DMS 273 (cell line): Measurements from ENCODE around the gene CDON.

Experiments used
- DNase-seq: peaks from one replicate; lab custom pipeline; 2025; ENCODE audit not compliant: unreplicated experiment; lab: John Stamatoyannopoulos, UW

Gene CDON

DNA sequence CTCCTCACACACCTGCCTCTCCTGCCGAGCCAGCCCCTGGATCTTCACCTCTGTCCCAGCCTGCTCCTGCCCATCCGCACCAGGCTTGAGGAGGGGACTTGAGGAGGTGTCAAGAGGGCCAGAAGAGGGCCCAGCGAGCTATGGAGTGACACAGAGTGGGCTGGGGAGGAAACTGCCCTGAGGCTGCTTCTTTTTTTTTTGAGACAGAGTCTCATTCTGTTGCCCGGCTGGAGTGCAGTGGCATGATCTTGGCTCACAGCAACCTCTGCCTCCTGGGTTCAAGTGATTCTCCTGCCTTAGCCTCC, 21.9 kb upstream of the CDON start:
- no peak for DNase-seq

DNA sequence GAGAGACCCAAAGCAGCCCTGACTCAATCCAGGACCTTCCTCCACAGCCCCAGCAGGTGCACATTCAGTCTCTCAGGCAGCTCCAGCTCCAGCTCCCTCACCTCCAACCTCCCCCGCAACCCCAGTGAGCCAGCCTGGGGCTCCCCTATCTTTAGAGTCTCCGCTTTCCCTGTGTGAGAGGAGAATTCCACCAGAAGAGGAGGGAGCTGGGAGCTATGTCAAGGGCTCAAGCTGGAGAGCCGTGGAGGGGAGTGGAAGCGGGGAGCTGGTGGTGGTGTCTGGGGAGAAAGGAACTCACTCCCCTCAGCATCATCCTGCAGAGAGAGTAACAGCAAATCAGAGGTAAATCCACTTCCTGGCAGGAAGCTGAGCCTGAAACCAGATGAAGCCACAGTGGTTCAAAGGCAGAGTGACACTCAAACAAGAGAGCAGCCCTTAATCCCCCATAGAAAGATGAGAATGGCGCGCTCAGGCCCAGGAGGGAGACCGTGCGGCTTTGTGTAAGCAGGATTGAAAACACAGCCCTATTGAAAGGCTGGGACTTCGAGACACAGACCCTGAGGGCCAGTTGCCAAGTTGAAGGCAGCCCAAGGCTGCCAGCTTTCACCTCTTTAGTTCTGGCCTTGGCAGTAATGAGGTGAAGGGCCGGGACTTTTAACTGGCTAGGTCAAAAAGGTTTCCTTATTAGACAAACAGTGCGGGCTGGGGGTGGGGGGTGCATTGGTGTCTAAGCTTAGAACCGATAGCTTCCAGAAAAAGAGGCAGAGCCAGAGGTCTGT, 21.4 kb upstream of the CDON start:
- DNase-seq: no peak

DNA sequence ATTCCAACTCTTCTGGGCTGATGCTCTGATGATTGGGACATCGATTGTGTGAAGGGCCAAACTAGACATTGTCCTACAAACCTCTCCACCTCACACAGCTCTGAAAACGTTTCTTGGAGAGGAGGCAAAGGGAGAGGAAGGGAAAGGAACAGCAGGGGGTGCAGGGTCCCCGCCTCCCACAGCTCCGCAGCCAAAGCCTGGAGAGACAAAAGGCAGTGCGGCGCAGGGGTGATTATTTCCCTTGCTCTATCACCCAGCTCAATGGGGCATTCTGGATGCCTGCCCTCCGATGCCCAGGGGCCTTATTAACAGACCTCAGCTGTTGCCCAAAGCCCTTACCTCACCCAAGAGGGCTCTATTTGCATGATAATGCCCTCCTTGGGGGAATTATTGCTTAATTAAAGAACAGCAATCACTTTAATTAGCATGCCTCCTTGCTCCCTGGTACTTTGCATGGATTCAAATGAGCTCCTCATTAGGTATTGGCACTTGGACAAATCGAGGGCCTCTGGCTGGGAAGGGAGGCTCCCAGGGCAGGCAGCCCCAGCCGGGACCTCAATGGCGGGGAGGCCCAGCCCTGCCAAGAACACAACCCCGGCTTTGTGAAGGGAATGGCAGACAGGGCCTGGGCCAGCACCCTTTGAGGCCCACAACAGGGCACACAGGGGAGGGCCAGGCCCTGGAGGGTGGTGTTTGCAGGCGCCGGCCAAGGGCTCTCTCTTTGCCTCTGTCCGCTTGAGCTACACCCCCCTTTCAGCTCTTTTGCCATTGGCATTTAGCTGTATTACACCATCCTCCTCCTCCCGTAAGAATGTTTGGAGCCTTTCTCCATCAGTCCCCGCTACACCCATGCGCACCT, 19.8 kb upstream of the CDON start:
- DNase-seq: no peak

DNA sequence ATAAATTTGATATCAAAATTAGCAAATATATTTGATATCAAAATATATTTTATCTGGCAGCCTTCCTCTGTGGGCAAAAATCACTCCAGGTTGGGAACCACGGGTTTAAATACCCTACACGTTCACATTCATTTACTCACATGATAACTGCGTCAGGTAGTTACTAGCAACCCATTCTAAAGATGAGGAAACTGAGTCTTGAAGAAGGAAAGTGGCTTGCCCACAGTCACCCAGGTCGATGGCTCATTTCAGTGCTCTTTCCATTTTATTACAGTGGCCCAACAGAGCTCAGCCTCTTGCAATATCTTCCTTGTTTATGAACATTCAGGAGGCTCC, 19.2 kb upstream of the CDON start:
- no peak for DNase-seq

DNA sequence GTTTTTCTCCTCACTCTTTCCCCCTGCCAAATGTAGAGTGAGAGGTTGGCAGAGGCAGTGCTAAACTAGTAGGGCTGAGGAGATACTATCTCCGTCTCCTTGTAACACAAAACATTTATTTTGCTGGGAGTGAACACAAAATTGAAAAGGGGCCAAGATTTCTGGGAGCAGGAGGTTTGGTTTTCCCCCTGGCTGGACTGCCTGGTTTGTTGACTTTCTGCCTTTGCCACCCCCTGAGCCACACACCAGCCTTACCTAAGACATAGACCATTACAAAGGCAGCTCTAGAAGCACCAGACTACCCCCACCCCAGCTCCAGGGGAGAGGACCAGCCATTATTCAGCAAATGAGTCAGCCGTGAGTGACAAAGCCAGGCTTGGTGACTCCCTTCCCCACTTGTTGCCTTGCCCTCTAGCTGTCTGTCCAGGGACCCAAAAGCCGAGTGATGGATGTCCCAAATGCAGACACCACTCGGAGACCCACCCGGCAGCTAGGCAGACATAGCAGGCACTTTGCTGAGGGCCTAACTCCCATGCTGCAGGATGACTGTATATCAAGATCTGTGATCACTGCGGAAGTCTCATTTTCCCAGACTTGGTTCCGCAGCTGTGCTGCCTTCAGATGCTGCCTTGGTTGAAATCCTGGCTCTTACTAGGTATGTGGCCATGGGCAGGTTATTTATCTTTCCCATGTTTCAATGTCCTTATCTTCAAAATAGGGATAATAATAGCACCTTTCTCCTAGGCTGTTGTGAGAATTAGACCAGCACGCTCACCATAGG, 17.7 kb upstream of the CDON start:
- peak; percentile 43 for DNase-seq

DNA sequence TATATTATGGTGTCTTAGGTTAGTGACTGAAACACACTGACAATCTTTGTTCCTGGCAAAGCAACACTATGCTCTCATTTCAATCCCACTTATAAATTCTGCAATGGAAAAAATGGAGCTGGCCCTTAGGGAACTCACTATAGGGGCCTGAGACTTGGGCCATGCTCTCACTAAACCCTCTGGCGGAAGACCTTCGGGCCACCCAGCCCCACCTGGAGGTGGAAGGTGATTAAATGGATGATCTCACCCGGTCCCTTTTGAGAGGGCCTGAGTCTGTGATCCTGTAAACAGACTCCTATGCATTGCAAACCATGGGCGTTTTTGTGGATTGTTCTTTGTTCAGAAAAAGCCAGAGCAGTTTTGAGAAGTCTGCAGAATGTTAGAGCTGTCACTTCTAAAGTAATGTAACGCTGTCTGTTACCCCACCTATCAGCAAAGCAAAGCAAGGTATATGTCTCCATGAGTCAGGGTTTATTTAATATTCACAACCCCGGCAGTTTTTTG, 17.0 kb upstream of the CDON start:
- DNase-seq: peak; percentile 60

DNA sequence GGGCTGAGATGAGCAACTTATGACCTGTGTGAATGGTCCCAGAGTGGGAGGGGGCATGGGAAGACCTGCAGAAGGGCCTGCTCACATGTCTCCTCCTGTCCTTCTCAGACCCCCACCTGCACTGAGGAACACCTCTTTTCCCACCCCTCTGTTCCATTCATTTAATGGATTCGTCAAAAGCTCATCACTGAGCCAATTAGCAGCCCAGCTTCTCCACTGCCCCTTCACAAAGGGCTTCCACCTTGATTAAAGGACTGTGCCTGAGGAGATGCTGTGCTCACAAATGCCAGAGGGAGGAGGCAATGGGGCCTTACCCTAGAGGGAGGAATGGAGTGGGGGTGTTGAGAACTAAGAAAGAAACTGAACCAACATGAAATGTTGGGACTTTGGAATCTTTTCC, 14.0 kb upstream of the CDON start:
- no peak for DNase-seq

DNA sequence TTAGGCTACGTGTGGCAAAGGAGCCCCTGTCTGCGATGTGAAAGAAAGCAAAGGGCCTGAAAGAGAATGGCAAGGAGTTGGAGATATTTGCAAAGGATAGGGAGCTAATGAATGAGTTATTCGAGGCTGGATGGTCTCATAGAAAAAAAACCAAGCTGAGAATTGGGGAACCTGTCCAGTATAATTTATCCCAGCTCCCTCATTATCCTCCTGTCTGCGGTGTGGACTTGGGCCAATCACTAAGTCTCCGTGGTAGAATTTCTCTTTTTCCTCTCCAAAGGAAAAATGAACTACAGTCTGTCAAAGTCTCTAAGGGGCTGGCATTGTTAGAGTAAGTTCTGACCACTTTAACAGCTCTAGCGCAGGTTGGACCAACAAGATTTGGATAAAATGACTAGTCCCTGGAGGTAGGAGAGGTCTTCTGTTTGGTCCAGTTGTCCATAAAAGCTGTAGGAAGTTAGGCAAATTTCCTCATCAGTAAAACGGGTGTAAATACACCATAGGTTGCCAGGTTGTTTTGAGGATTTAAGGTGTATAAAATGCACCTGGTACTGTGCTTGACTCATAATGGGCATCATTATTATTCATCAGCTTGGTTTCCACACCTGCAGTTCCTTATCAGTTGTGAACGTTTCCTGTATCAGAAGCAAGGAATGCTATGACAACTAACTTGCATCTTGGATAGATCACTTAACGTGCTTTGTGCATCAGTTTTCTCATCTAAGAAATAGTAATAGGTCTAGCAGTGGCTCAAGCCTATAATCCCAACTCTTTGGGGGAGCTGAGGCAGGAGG, 10.3 kb upstream of the CDON start:
- no peak for DNase-seq

DNA sequence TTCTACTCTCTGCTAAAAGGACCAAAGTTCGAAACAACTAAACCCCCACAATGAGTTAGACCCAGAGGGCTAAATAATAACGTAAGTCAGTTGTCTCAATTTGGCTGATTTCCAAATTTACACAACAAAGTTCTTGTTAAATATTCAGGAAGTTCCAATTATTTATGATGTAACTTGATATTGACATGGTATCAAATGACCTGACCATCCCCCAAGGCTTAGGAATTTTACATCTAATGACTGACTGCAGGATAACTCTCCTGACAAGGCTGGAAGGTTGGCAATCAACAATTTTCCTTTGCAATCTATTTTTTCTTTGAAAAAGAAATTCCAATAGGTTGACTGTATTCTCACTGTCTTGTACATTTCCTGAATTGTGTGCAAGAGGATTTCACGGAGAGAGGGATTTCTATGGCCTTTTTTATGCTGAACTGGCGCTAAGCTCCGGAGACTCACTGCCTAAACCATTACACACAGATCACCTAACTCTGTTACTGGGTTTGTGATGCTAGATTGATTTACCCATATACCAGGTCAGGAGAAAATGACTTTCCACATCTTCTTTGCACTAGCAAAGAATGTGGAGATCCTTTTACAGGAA, 9.6 kb upstream of the CDON start:
- no peak for DNase-seq

DNA sequence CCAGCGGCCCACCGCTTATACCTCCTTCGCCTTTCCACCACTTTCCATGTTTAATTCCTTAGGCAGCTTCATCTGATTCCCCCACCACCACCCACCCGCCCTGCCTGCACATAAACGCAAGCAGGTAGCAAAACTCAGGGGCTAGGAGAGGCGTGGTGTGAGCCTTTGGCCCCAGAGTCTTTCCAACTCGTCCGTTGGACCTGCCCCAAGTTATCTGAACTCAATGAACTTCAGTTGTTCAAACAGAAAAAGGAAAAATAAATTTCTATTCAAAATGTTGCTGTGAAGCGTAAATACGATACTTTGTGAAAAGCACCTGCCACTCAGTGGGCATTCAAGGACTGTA, 814 bp upstream of the CDON start:
- no peak for DNase-seq

DNA sequence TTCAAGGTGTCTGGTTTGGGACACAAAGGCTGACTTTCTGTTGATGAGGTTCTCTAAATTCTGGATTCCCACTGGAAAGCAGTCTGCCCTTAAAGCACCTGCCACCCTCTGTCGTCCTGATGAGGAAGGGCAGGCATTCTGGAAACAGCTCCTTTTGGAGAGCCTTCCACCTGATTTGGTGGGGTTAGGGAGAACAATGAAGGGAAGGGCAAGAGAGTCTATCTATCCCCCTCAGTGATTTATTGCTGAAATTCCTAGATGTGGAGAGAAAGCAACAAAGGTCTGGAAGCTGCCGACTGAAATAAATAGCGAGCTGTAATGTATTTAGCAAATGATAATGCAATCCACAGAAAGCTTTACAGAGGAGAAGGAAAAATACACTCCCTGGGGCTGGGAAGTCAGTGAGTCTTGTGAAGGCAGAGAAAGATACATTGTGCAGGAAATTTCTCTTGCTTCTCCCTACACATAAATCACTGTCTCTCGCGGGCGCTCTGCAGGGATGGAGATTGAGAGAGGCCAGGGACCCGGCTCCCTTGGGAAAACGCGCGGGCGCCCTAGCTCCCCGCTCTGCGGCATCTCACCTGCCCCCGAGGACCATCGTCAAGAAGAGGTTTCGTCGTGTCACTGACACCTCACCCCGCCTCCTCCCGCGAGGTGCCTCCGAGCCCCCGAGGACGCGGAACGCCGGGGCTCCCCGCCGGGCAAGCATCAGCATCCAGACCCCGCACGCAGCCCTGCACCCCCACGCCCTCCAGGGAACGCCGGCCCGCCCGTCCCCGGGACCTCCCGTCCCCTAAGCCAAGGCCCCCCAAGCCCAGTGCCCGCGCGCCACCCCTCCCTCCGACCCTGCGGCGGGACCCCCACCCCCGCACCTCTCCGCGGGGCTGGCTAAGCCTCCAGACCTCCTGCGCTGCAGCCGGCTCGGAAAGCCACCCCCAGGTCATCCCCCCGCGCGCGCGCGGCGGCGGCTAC, 673 bp downstream of the CDON start:
- peak; percentile 82 for DNase-seq

DNA sequence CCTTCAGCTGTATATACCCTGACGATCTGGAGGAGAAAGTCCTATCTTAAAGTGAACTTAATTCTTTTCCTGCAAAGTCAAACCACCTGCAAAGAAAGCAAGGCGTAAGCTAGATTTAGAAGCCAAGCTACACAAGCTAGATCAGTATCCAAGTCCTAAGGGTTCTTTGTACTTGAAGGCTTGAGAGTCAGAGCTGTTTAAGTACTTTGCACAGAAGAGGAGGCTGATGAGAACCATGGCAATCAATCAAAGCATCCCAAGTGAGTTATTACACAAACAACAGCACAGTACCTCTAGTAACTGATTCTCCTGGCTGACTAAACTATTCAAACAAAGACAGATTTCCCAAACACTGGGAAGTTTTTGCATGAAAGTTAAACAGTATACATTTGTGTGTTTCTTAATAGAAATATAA, 1.9 kb downstream of the CDON start:
- peak; percentile 29 for DNase-seq

DNA sequence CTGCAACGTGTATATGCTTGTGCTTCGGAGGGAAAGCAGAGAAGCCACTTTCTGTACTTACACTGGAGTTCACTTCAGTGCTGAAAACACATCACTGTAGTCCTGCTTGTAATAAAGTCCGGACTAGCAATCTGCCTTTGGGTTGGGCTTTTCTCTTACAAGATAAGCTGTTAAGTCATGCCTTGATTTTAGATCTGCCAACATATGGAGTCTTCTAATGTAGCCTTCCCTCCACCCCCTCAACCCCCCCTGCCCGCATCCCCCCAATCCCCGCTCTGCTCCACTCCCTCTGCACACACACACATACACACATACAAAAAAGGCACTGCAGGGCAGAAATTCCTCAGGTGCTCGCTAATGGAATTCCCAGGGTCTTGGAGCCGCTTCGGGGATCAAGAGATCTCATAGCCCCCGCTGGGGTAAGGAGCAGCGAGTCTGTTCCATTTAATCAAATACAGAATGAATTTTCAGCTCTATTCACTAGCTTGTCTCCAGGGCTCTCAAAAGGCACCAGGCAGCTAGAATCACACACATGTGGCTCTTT, 3.4 kb downstream of the CDON start:
- peak; percentile 87 for DNase-seq

DNA sequence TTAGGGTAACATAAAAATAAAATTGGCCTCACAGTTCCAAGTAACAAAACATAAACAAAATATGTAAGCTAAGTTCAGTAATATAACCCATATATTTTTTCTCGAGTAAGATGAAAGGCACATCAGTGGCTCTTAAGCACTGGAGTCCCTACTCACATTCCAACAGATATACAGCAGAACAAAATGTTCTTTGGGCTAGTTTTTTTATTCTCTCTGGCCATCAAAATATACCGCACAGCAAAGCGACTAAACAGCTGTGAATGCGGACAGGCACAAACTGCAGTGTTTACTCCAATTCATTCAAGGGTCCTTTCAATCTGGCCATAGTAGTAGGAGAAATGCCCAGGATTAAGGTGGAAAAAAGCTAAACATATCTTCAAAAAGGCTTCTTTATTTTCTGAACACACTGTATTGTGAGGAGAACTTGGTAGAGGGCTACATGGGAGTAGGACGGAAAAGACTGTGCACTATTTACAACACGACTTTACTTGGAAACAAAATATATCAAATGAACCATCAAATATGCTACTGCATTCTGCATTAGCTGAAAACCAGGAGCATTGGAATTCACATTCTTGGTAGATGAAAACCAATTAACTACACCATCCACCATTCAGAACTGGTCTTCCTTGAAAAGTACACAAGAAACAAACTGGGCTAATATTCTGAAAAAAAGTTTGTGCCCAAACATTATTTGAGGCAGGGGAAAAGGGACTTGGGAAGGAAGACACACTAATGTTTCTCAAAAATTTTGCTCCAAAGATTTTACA, 4.4 kb downstream of the CDON start:
- DNase-seq: no peak

DNA sequence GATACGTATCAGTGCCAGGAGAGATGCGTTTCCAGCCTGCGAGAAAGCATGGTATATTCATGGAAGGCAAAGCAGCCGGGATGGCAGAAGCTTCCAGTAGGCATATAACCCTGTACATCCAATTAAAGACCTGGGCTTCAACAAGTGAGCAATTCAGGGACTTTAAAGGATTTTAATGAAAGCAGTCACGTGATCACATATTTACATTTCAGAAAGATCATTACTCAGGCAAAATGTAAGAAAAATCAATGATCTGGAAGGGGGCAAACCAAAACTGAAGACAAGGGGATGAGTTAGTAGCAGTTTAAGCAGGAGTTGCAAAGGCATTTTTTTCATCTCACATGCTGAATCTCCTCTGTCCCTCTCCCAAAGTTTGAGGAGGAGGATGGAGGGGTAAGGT, 7.8 kb downstream of the CDON start:
- DNase-seq: no peak

DNA sequence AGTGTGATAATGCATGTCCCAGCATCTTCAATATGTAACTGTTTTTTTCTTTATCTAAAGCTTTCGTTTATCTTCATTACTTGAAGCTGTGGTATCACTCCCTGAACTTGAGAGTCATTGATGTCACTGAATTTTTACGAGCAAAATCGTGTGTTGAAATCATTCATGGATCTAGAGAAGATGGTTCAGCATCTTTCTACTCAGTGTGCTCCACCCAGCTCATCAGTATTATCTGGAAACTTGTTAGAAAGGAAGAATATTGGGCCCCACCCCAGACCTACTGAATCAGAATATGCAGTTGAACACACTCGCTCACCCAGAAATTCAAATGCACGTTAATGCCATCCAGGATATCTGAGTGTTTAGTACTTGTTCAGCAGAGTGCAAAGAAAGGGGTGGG, 8.3 kb downstream of the CDON start:
- DNase-seq: no peak

DNA sequence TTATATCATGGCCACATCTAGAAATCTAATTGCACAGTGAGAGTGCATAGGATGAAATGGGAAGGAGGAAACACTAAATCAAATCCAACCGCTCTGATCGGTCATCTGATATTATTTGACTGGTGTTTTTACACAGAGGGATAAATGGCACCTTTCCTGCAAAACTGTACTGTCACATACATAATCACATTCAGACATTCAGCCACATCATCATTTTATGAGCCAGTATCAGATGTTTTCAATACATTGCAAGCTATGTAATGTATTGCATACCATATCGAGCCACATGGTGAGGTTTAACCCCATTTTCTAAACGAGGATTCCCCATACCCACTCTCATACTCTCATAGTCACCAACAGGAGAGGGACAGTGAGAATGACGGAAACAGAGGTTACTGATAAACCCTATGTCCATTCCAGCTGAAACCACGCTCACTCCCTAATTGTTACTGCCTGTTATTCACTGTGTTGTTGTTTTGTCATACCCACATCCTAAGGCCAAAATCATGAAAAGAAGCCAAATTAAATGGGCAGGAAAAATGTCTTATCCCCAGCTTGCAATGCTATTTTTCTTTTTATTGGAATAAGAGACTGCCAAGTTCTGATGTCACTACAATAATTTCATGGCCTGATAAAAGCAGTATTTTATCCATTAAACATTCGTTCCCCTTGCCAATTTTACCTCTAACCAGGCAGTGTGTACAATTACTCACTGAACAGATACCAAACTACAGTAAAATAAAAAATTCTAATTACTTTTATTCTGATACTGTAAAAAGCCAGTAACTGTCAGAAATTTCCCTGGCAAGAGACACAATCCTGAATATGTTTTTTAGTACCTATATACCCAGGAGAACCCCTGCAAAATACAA, 9.0 kb downstream of the CDON start:
- no peak for DNase-seq

DNA sequence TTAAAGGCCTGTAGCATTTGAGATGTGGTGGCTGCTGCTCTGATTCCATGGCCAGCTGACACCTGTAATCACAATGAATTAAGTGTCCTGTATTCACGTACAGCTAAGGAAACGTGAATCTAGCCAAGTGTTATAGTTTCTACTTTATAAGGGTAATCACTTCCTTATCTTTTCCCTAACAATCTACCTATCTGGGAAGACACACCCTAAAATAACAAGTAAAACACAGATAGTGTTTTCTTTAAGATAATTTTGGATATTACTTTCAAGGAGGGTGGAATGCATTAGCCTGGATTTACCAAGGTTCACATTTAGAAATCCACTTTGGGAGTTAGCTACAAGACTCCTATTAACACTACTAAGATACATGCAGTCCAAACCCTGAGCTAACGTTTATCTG, 11.5 kb downstream of the CDON start:
- no peak for DNase-seq
